Hindlimb muscle (tissue), 1 donor: ENCODE results near the gene DOCK2. TPM values are rescaled to one million over a fixed set of nuclear protein-coding genes. Genes with fewer than 3 reads are reported as not detected.

Source experiments
- DNase-seq: peaks from one replicate; pipeline ENCODE4 v3.0.0-alpha.2; 2013
- polyA plus RNA-seq: library from polyadenylated mRNA; unstranded; fragments of 120-200 nt; gene quantifications from one replicate; pipeline ENCODE4 v1.2.1, GENCODE V29; 2013; ENCODE audit not compliant: insufficient read length

The DOCK2 gene
- polyA plus RNA-seq, 1 donor: 5.0 TPM

DNA sequence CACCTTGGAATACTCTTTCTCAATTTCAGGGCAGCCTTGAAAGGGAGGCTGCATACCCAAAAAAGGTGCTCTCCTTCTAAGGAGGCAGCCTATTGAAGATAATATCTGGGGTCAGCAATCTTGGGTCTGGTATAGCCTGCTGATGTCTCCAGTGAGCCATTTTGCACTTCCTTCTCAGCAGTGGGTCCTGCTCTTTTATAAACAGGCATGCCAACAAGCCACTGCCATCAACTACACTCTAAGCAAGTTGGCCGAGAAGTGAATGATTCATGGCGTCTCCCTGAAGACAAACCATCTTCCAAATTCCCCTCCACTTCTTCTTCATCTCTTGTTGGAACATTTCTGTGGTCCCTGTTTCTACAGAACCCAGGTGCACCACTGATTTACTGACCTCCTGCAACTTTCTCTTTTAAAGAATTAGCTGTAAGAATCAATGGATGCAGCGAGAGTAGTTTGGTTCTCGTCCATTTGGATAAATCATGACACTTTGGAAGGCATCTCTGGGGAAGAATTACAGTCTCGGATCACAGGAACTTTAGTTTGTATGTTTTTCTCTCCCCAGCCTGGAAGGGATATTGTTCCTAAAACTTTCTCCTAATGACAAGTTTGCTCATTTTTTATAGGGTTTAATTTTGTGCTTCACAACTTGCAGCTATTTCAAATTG lies 234.9 kb downstream of the DOCK2 start:
- no peak for DNase-seq

DNA sequence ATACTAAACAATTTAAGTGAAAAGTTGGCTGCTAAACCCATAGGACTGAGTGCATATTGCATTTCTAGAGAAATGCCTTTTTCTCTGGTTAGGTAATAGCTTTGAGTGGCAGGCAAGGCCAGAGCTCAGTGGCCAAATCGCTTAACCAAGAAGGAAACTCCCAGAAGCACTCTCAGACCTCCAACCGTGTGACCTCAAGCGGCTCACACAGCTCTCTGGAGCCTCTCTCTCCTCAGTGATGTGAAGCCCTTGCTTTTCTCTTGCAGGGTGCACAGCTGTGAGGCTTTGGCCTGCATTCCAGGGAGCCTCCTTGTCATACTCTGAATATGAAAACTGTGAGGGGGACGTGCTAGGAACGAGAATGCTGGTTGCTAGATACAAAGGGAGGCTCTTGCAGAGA lies 236.6 kb downstream of the DOCK2 start:
- DNase-seq: peak; percentile 29

DNA sequence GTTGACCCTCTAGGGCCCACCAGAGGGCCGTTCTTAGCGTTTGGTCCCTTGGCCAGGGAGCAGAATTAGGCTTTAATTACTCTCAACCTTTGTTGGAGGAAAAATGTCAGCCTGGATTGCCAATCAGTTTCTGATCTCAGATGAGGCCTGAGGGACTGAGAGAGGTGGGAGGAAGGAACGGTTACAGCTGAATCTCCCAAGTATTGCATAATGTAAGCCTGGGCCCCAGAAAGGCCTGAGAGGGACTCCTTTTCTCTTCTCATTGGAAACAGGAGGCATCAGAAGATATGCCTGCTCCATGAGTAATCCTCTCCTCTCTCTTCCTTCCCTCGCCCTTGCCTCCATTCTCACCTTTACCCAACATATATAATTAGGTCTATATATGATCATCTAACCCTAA lies 237.5 kb downstream of the DOCK2 start:
- DNase-seq: no peak

DNA sequence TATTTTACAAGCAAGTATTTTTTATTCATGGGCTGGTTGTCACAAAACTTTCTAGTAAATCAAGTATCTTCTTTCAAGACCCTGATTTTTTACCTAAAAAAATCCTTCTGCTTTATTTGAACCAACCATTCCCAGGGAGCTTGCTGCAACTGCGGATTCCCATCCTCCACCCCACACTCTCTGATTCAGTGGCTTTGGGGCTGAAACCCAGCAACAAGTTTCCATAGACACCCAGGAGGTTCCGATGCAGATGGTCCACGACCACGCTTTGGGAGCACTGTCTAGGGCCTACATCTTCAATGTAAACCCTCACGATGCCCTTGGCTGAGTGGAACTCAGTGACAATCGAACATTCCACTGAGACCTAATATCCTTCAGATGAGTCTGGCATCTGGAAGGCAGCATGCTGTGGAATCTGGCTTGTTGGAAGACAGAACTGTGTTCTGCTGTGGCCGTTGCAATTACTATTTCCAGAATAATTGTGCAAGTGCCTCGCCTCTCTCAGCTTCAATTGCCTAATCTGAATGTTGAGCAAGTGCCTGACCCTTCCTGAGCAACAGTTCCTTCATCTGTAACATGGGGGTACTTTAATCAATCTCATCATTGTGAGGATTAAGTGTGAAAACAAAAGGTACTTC lies 238.1 kb downstream of the DOCK2 start:
- DNase-seq: no peak

DNA sequence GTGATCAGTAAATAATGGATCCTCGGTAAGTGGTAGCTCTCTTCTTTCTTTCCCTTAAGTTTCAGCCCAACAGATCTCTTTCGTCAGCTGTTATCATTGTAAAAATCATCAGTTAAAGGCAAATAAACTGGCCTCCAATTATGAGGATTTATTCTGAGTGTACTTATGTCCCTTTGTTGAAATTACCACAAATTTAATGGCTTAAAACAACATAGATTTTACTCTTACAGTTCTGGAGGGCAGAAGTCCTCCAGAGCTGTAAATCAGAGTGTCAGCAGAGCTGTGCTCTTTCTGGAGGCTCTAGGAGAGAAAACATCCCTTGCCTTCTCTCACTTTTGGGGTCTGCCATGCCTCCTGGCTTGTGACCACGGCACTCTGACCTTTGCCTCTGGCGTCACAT lies 238.7 kb downstream of the DOCK2 start:
- DNase-seq: no peak

DNA sequence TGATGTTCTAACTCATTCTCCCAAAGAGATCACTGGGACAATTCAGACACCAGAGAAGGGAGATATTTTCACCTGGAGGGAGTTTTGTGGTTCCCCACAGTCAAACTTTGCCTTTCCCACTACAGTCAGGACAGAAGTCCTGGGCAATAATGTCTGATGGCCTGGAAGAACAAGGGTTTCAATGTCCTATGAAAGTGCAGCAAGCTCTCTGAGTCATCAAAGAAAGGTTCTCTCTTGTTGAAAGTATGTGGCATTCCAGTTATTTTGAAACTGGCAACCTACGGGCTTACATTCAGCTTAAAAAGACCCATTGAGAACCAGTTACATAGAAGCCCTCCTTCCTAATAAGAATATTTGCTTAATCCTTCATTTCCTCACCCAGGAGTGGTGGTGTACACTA lies 239.3 kb downstream of the DOCK2 start:
- DNase-seq: no peak

DNA sequence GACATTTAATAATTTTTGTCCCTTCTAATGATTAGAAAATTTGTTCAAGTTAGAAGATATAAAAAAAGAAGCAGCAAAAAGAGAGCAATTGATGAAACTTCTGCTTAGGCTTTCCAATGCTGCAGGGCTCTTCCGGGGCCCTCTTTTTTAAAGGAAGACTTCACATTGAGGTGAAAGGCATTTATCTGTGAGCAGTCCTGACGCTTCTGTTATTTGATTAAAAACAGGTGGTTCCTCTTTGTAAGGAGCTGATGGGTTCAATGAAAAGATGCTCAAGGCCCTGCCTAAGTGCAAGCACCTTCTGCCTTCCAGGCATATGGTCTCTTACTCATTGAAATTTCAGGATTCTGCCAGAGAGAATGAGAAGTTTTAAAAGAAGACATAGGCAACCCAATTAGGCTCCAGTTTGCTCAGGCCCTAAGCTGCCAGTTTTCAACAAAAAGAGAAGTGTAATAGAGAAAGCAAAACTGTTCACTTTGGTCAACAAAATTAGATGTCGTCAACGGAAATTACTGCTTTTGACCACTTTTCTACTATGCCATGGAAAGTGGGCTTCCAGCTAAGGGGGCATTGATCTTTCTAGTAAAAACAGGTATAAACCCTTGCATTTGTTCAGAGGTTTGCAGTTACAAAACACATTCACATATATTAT lies 243.1 kb downstream of the DOCK2 start:
- no peak for DNase-seq

DNA sequence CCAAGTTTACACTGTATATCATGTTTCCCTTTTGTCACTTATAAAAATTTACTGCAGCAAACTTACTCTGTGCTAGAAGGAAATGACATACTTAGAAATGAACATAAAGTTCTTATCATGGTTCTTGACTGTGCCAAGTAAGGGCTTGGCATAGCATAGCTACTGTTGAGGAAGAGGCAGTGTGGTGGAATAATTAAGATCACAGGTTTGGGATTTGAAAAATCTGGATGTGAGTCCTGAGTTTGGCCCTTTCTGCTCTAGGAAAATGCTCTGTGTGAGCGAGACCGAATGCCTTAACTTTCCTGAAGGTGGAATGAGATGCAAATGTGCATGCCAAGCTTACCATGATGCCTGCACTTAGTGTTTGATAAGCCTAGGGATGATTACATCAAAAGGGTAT lies 243.7 kb downstream of the DOCK2 start:
- DNase-seq: no peak

DNA sequence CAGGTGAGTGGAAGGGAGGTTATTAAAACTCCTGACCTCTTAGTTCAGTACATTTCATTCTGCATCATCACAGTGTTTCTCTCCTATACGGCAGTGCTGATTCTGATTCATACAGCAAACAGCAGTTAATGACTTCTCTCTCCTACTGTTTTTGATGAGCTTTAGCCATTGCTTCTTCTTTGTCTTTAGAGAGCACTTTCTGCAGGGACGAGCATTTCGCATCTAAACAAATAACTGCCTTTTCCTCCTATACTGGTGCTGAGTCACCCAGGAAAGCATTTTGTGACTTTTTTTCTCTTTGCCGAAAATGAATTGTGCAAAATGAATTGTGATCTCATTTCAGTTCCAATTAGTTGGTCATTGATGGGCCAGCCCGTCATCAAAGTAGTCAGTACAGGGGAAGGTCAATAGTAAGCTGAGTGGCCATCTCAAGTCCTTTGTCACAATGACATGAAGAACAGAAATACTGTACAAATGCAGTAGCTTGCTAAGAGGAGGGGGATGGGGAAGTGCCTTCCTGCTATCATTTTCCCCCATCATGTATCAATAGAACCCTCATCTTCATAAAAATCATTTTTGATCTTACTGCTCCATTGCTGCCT lies 244.7 kb downstream of the DOCK2 start:
- DNase-seq: no peak

DNA sequence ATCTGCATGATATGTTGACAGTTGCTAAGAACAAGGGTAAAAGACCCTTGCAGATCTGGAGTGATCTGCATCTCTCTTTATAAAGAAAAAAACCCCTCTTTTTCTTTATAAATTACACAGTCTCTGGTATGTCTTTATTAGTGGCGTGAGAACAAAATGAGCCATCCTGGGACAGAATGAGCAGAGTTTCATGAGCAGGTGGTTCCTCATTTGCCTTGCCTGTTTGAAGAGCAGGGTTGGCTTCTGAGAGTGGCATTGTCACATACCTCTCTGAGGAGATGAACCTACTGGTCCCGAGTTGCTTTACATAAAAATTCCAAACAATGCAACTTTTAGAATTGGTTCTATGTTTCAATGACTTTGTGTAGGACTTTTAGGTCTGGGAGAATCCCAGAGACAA lies 249.0 kb downstream of the DOCK2 start:
- no peak for DNase-seq

DNA sequence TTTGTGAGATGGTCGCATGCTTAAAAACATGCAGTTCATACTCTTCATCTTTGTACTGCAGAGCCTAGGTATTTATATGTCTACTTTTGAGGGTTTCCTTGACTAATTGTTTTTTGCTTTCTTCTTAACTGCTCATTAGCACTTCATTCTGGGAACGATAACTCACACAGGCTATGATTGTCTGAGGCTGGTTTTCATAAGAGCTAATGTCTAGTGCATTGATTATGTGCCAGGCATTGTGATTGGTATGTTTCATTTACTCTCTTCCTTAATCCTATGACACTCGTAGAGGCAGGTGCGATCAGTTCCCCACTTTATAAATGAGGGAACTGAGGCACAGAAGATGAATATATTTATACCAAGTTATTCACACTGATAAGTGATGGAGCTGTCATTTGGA lies 249.6 kb downstream of the DOCK2 start:
- no peak for DNase-seq

DNA sequence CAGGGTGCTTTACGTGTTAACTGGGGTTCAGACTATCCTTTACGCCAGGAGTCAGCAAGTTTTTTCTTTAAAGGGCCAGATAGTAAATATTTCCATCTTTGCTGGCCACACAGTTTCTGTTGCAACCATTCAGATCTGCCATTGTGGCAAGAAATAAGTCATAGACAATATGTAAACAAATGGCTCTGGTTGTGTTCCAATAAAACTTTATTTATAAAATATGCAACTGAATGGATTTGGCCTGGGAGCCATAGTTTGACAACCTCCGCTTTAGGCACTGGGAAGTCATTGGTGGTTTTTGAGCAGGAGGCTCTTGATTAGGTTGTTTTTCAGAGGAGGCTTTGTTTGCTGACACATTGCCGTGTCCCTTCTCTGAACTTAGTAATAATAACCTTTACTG lies 252.5 kb downstream of the DOCK2 start:
- no peak for DNase-seq

DNA sequence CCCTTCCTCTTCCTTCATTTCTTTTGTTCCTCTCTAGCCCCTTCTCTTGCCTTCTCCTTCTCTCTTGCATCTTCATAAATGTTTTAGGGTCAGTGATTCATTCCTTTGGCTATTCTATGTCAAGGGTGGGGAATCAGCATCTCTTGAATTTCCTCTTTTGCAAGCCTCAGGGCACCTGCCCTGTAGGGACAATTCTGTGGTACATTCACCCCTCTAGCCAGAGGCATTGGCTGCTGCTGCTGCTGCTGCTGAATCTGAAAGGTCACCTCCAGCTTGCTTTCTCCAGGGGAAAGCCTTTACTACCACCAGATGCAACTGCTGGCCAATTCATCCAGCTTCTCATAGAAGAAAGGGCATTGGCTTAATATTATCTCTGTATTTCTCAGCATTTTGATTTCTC lies 255.9 kb downstream of the DOCK2 start:
- DNase-seq: no peak

DNA sequence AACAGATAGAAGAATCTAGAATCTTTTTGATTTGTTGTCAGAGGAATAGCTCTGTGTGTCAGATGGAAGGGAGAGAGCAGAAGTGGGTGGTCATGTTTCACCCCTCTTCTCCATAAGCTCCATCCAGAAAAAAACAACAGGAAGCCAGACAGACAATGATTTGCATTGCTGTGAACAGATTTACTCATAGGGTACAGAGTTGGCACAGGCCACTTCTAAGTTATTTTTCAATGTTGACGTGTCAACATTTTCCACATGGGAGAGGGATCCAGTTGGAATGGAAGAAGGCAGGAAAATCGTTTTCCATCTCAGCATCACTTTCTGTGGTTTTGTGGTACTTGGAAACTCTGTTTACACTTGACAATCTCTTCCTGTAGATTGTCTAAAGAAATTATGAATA lies 256.5 kb downstream of the DOCK2 start:
- DNase-seq: no peak

DNA sequence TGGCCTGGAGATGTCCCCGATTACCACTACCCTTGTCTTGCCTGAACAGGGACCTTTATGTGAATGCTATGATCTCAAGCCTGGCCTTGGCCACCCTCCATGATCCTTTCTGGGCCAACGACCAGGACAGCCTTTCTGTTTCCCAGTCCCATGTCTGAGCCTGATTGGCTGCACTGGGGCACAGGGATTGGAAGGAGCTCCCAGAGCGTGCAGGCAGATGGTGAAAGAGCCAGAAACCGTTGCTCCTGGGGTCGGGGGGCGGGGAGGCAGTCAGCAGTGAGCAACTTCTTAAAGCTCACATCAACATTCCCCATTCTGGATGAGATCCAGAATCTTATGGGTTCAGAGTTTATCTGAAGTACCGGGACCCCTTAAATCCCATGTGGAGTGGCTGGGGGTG lies 258.9 kb downstream of the DOCK2 start:
- no peak for DNase-seq

DNA sequence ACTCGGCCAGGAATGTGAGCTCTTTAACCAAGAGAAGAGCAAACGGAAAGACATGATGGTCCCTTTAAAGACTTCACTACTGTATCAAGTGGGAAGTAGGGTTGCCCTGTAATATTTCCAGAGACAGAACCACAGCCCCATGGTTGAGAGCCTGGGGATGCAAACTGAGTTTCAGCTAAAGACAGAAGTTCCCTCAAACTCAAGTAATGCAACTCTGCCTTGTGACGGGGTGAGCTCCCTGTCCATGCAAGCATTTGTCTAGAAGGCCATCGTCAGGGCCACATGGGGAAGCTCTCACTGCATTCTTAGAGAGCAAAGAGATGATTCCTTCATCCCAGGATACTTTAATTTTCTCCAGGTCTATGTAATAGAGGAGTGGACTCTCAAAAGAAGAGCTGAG lies 260.4 kb downstream of the DOCK2 start:
- no peak for DNase-seq

DNA sequence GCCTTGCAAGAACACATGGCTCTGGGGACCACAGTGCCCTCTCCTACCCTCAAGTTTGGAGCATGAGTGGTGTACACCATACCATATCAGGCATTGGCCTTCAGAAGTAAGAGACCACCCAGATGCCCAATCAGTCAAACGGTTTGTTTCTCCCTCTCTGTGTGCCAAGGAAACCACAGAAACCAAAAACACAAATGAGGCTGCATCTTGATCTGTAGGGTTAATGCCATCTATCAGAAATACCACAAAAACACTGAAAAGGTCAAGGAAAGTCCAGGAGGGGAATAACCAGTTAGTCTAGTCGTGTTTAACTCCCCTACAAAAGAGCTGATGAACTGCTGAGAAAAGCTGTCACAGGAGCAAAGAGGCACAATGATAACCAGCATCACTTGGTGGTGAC lies 264.8 kb downstream of the DOCK2 start:
- no peak for DNase-seq

DNA sequence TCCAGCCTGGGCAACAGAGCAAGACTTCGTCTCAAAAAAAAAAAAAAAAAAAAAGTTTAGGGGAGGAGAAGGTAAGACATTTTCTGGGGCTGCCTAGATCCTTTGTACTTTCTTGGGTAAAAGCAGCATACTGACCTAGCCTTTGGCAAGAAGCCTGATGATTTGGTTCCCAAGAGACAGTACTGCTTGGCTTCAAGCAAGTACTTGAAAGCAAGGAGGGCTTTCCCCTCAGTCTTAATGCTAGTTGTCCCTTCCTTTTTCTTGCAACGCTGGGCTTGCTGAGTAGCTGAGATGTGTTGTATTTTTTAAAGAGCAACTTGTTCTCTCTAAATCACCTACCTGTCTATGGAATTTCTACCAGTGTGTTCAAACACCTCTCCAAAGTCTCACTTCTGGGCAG lies 267.0 kb downstream of the DOCK2 start:
- peak; percentile 43 for DNase-seq

DNA sequence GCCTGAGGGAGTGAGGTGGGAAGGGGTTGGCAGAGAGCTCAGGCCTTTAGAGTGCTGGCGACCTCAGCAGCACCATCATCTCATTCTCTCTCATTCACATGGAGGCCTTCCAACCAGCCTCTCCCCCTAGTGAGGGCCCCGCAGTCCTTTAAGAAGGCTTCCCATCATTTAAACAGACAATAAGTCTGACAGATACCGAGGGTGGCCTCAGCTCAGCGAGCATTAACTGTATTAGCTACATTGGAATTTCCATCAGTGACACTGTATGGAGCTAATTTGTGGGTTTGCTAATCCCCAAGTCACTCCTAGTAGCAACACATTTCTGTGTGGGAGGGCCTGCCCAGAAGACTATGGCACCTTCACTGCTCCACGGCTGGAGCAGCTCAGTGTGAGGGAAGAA lies 267.4 kb downstream of the DOCK2 start:
- DNase-seq: no peak

DNA sequence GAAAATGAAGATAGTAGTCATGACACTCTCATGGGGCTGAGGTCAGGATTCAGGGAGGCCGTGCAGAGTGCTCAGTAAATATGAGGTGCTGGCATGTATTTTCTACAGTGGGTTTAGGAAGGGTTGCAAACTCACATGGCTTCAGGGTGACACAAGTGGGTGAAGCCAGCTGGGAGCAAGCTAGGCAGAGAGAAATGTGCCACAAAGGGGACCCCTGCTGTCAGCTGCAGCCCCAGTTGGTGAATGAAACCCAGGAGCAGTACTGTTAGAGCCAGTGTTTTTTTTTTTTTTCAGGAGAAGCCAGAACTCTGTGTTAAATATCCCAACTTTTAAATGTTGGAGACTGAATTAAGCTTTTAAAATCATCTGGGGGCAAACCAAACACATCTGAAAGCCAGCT lies 267.9 kb downstream of the DOCK2 start:
- DNase-seq: no peak

DNA sequence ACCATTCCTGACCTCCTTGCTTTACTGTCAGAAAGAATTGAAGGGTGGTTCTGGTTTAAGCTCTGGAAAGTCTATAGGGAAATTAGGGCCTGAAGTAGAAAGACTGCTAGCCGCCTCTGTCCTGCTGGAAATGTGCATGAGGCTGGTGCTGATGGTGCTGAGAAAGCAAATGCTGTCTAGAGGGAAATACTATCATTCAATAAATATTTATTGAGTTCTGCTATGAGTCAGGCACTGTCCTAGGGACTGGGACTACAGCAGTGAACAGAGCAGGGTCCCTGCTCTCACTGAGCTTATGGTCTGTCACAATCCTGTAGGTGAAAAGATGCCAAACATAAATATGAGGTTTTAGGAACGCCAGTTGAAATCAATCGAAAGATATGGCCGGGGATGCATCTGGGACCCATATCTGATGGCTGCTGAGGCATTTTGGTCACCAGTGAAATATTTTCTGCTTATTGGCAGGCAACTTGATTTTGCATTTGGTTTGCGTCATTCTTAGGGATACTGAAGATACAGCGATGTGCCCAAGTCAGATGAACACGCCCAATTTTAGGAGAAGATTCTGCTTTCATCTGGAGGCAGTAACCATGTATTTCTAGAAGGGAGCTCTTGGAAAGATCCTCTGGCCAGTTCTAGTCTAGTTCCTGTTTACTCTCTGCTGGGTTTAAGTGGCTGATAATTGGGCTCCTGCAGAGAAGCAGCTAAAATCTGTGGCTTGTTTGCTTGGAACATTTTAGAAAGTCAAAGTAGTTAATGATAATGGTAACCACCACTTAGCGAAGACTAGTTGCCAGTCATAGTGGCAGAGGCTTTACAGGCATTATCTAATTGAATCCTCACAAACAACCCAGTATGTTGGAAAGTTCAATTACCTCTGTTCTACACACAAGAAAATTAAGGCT lies 269.9 kb downstream of the DOCK2 start:
- DNase-seq: no peak

DNA sequence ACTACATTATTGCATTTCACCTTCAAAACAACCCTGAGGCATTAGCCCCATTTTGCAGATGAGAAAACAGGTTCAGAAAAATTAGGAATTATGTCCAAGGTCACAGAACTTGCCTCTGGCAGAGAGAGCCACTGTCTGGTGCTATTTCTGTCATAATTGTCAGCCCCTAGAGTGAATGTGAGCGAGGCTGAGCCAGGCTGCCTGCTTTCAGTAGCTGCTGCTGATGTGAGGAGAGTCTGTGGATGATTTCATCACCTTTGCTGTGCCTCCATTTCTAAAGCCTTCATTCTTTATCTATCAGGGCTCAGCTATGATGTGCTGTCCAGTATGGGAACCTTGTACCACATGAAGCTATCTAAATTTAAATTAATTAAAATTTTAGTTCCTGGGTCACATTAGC lies 271.8 kb downstream of the DOCK2 start:
- no peak for DNase-seq

DNA sequence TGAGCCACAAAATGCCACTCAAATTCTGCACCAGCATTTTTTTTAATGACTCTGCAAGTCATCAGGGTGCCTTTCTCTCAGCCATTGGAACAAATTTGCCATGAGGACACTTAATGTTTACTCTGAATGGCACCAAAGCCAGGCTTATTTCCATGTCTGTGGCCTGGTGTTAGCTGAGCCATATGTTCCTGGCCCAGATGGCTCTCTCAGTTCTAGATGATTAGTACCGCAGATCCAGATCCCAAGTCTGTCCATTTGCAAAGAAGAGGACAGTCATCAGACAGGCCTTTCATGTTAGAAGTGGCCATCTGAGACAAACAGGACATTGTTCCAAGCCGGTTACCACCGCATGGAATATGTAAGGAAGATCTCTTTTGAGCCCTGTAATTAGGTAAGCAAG lies 272.9 kb downstream of the DOCK2 start:
- no peak for DNase-seq
